H1 (cell line): Measurements from ENCODE around the gene KIF5C. TPM values are rescaled to one million over a fixed set of nuclear protein-coding genes. Genes with fewer than 3 reads are reported as not detected.

Experiments
- CTCF ChIA-PET: fragments of 300-600 bp; sonication (Branson Sonifier 250); formaldehyde crosslinking; loops from one replicate; lab custom pipeline; 2021; ENCODE audit not compliant: partially characterized antibody; lab: Charles Lee
- POLR2A ChIA-PET: fragments of 300-600 bp; sonication (Branson Sonifier 250); formaldehyde crosslinking; loops from one replicate; lab custom pipeline; 2021; ENCODE audit warnings: inconsistent platforms; ENCODE audit not compliant: partially characterized antibody; lab: Charles Lee
- DNase-seq, 2 experiments: peaks; one replicate each; pipeline versions ENCODE4 v3.0.0 to v3.0.0-alpha.2; 2010 to 2022; ENCODE audit warnings: low spot score in 2 of 2, low read depth in 1 of 2, mixed read lengths in 1 of 2
- FAIRE-seq: peaks from 2 replicates; lab custom pipeline; 2011; peaks lifted over from hg19 to GRCh38; lab: Jason Lieb, UNC
- H2AFZ ChIP-seq: 2 replicates; pipeline ENCODE4 v1.8.1; 2012; ENCODE audit warnings: low read length, inconsistent platforms
- H2AK5ac ChIP-seq: 2 replicates; pipeline ENCODE4 v1.6.1; 2013; ENCODE audit warnings: low read depth, low read length
- H2BK120ac ChIP-seq: replicated peaks from 2 replicates; pipeline ENCODE3; 2013; ENCODE audit warnings: low read depth, low read length, inconsistent platforms
- H2BK12ac ChIP-seq: 2 replicates; pipeline ENCODE4 v1.6.1; 2013; ENCODE audit warnings: low read depth, low read length
- H2BK15ac ChIP-seq: 2 replicates; pipeline ENCODE4 v1.6.1; 2013; ENCODE audit warnings: low read length
- H2BK20ac ChIP-seq: 2 replicates; pipeline ENCODE4 v1.6.1; 2013; ENCODE audit warnings: low read length
- H2BK5ac ChIP-seq: 2 replicates; pipeline ENCODE4 v1.6.1; 2013; ENCODE audit warnings: low read depth, low read length
- H3K14ac ChIP-seq: 2 replicates; pipeline ENCODE4 v1.6.1; 2013; ENCODE audit warnings: inconsistent platforms; ENCODE audit not compliant: insufficient read length
- H3K18ac ChIP-seq: 2 replicates; pipeline ENCODE4 v1.6.1; 2013; ENCODE audit warnings: low read length; ENCODE audit errors: extremely low read depth
- H3K23ac ChIP-seq: 2 replicates; pipeline ENCODE4 v1.6.1; 2013; ENCODE audit warnings: inconsistent platforms; ENCODE audit not compliant: insufficient read length
- H3K23me2 ChIP-seq: 2 replicates; pipeline ENCODE4 v1.6.1; 2013; ENCODE audit warnings: low read depth, low read length
- H3K27ac ChIP-seq: 2 replicates; pipeline ENCODE4 v1.6.1; 2011; ENCODE audit warnings: low read depth, low read length, inconsistent platforms
- H3K27me3 ChIP-seq, 4 experiments: replicated peaks in 1 of 4; 1 replicate in 1 of 4; 2 replicates in 3 of 4; pipeline versions ENCODE4 v1.6.1 to v1.8.1; 2011 to 2013; ENCODE audit warnings: low read length in 3 of 4, mild to moderate bottlenecking in 3 of 4, inconsistent platforms in 2 of 4, mixed read lengths in 2 of 4, moderate library complexity in 1 of 4; ENCODE audit not compliant: control insufficient read depth in 3 of 4, insufficient read depth in 3 of 4; ENCODE audit errors: extremely low read depth in 1 of 4
- H3K36me3 ChIP-seq, 4 experiments: 2 replicates each; pipeline versions ENCODE4 v1.6.1 to v1.8.1; 2011 to 2013; ENCODE audit warnings: mild to moderate bottlenecking in 4 of 4, low read length in 3 of 4, moderate library complexity in 2 of 4, control low read depth in 1 of 4, inconsistent platforms in 1 of 4; ENCODE audit not compliant: insufficient read depth in 4 of 4, control insufficient read depth in 2 of 4
- H3K4ac ChIP-seq: replicated peaks from 2 replicates; pipeline ENCODE3; 2013; ENCODE audit warnings: low read length, low read depth, mixed read lengths, inconsistent platforms; ENCODE audit not compliant: insufficient read length
- H3K4me1 ChIP-seq, 4 experiments: replicated peaks in 1 of 4; 1 replicate in 1 of 4; 2 replicates in 3 of 4; pipeline versions ENCODE4 v1.6.1 to v1.8.1; 2011 to 2013; ENCODE audit warnings: low read length in 3 of 4, inconsistent platforms in 2 of 4, mixed read lengths in 1 of 4; ENCODE audit not compliant: insufficient read depth in 4 of 4, control insufficient read depth in 3 of 4
- H3K4me2 ChIP-seq, 2 experiments: 2 replicates each; pipeline versions ENCODE4 v1.6.1 to v1.8.1; 2011 to 2013; ENCODE audit warnings: low read depth in 2 of 2, low read length in 2 of 2, control low read depth in 1 of 2, inconsistent platforms in 1 of 2, mild to moderate bottlenecking in 1 of 2; ENCODE audit not compliant: insufficient read depth in 1 of 2
- H3K4me3 ChIP-seq, 4 experiments: fragments of 200-600, 300-600 bp in 1 of 4; sonication (generic), shearing (Covaris generic), sonication (Bioruptor Twin) in 1 of 4; 2 replicates each; pipeline versions ENCODE4 v1.5.1 to v1.8.1; 2011 to 2016; ENCODE audit warnings: low read length in 4 of 4, low read depth in 3 of 4, control low read depth in 2 of 4, inconsistent platforms in 2 of 4, mild to moderate bottlenecking in 2 of 4, mixed read lengths in 1 of 4, moderate library complexity in 1 of 4; ENCODE audit not compliant: insufficient read depth in 2 of 4; ENCODE audit errors: extremely low read depth in 1 of 4
- H3K56ac ChIP-seq: replicated peaks from 2 replicates; pipeline ENCODE3; 2013; ENCODE audit warnings: low read depth, mild to moderate bottlenecking, mixed read lengths, low read length, inconsistent platforms; ENCODE audit not compliant: insufficient read length
- H3K79me1 ChIP-seq: 2 replicates; pipeline ENCODE4 v1.6.1; 2013; ENCODE audit warnings: low read depth, low read length, control low read depth
- H3K79me2 ChIP-seq, 2 experiments: 2 replicates each; pipeline versions ENCODE4 v1.6.1 to v1.8.1; 2012 to 2013; ENCODE audit warnings: low read length in 2 of 2, mild to moderate bottlenecking in 2 of 2, inconsistent platforms in 1 of 2; ENCODE audit not compliant: insufficient read depth in 2 of 2, control insufficient read depth in 1 of 2
- H3K9ac ChIP-seq, 4 experiments: replicated peaks in 1 of 4; 1 replicate in 1 of 4; 2 replicates in 3 of 4; pipeline versions ENCODE4 v1.6.1 to v1.8.1; 2011 to 2013; ENCODE audit warnings: low read depth in 3 of 4, low read length in 3 of 4, control low read depth in 2 of 4, mild to moderate bottlenecking in 2 of 4, moderate library complexity in 2 of 4, inconsistent platforms in 1 of 4; ENCODE audit errors: extremely low read depth in 1 of 4
- H3K9me3 ChIP-seq, 2 experiments: 2 replicates each; pipeline versions ENCODE4 v1.6.1 to v1.8.1; 2012 to 2013; ENCODE audit warnings: mild to moderate bottlenecking in 2 of 2, moderate library complexity in 2 of 2, control low read depth in 1 of 2, inconsistent platforms in 1 of 2, low read depth in 1 of 2, low read length in 1 of 2, mixed read lengths in 1 of 2; ENCODE audit not compliant: insufficient read depth in 2 of 2
- H4K20me1 ChIP-seq, 2 experiments: replicated peaks in 1 of 2; 2 replicates each; pipeline versions ENCODE3 to v1.8.1; 2011 to 2013; ENCODE audit warnings: inconsistent platforms in 2 of 2, low read length in 2 of 2, mild to moderate bottlenecking in 1 of 2; ENCODE audit not compliant: insufficient read depth in 2 of 2, control insufficient read depth in 1 of 2
- H4K5ac ChIP-seq: 2 replicates; pipeline ENCODE4 v1.6.1; 2013; ENCODE audit warnings: low read length, low read depth, mixed read lengths, inconsistent platforms; ENCODE audit not compliant: insufficient read length
- H4K8ac ChIP-seq: 2 replicates; pipeline ENCODE4 v1.8.0; 2013; ENCODE audit warnings: mild to moderate bottlenecking, moderate library complexity, low read length, inconsistent platforms; ENCODE audit not compliant: insufficient read depth; ENCODE audit errors: extremely low read depth
- H4K91ac ChIP-seq: replicated peaks from 2 replicates; pipeline ENCODE3; 2013; ENCODE audit warnings: low read length, mixed read lengths, inconsistent platforms; ENCODE audit not compliant: insufficient read length
- NRF1 ChIP-seq: IDR thresholded peaks from 2 replicates; pipeline ENCODE4 v1.6.1; 2011; ENCODE audit warnings: mild to moderate bottlenecking, low read depth, low read length, improper control_type of control experiment
- WGBS, 2 experiments: shearing (Covaris generic) in 1 of 2; methylation state at CpG; one replicate each; pipeline versions ENCODE4 v1.1.6 to v1.1.7; 2013 to 2015; ENCODE audit warnings: low lambda C conversion rate in 2 of 2, mixed read lengths in 2 of 2, inconsistent platforms in 1 of 2, low coverage in 1 of 2, missing lambda C conversion rate in 1 of 2; ENCODE audit not compliant: insufficient replicate concordance in 2 of 2, insufficient coverage in 1 of 2, insufficient read length in 1 of 2; ENCODE audit errors: extremely low coverage in 1 of 2, missing lambda C conversion rate in 1 of 2; 5-methylcytosine and 5-hydroxymethylcytosine counted together
- polyA plus RNA-seq, 7 experiments: library from polyadenylated mRNA; depleted of rRNA in 3 of 7; stranded (reverse) in 5 of 7; unstranded in 2 of 7; fragments of >200 nt in 5 of 7; fragments of 200-250 nt in 2 of 7; gene quantifications; 1 replicate in 5 of 7; 2 replicates in 1 of 7; 4 replicates in 1 of 7; pipeline versions ENCODE4 v1.2.1 to v1.2.3, GENCODE V29; 2011 to 2013; ENCODE audit warnings: missing spikeins in 2 of 7, mixed read lengths in 2 of 7
- total RNA-seq: library from RNA; stranded (reverse); fragmentation: NEBNext Ultra II Directional; extraction: Animal tissue kit (Norgen Biotek cat#: 25700); gene quantifications from 2 replicates; pipeline ENCODE4 v1.2.1, GENCODE V29; 2021

The KIF5C gene
- total and polyA plus RNA-seq, 2 of the 8 experiments (the other 6 are each of a cell fraction or from before 2014, with no cell fraction given) = 16.3 to 66.4 TPM

GRCh38 chr2:149068996-149069888 lies 194.2 kb downstream of the KIF5C start:
- no peaks in the 10 kb centered on the region for H3K9me3 ChIP-seq
- H2AFZ ChIP-seq = no peak overlapping the region
- H3K27ac ChIP-seq = no peak overlapping the region
- no peak overlapping the region for H3K14ac ChIP-seq
- H3K23me2 ChIP-seq = no peaks in the 10 kb centered on the region
- H3K4me2 ChIP-seq = no peak overlapping the region
- no peak overlapping the region for H4K8ac ChIP-seq
- H3K36me3 ChIP-seq = no peaks in the 10 kb centered on the region
- no peak overlapping the region for H2BK20ac ChIP-seq
- no peak overlapping the region for H3K23ac ChIP-seq
- H3K27me3 ChIP-seq = no peaks in the 10 kb centered on the region
- no peak overlapping the region for H2BK15ac ChIP-seq
- no peak overlapping the region for H2AK5ac ChIP-seq
- DNase-seq (no peak), FAIRE-seq (no peak)
- ChIA-PET CTCF (no interaction called here), POLR2A (interaction anchor here (0.6 kb wide), 1 partner anchor 139 kb away, joined by 3 read pairs; no protein-coding TSS in a partner anchor)
- H4K20me1 ChIP-seq = no peaks in the 10 kb centered on the region
- 84 to 100% methylated on average over 1 to 5 of the region's 5 CpGs for WGBS, 2 experiments
- H3K4me3 ChIP-seq = no peak overlapping the region
- no peak overlapping the region for H3K9ac ChIP-seq
- H2BK5ac ChIP-seq = no peak overlapping the region
- TF ChIP-seq NRF1 = no peak
- no peak overlapping the region for H2BK120ac ChIP-seq
- H4K5ac ChIP-seq = no peak overlapping the region
- H3K18ac ChIP-seq = no peak overlapping the region
- no peak overlapping the region for H2BK12ac ChIP-seq
- H3K56ac ChIP-seq = no peak overlapping the region
- no peaks in the 10 kb centered on the region for H3K79me2 ChIP-seq
- H4K91ac ChIP-seq = no peak overlapping the region
- H3K79me1 ChIP-seq = no peaks in the 10 kb centered on the region
- no peak overlapping the region for H3K4ac ChIP-seq
- H3K4me1 ChIP-seq = no peaks in the 10 kb centered on the region; a peak in 1 of 7 replicates
